Activated CD8-positive, alpha-beta memory T cell treated with anti-CD3 and anti-CD28 coated beads, Interleukin-2, amount 50 U/mL, for 48 hours (primary cell): Measurements from ENCODE around the gene STRIT1.
"Not testable (repeated sequence)": the region's sequence is repeated elsewhere in the genome, so short reads cannot be mapped to it uniquely, and the experiment has no call there.

ENCODE experiments used
- DNase-seq: peaks from one replicate; pipeline ENCODE4 v3.0.0-alpha.2; 2020

STRIT1 gene

DNA sequence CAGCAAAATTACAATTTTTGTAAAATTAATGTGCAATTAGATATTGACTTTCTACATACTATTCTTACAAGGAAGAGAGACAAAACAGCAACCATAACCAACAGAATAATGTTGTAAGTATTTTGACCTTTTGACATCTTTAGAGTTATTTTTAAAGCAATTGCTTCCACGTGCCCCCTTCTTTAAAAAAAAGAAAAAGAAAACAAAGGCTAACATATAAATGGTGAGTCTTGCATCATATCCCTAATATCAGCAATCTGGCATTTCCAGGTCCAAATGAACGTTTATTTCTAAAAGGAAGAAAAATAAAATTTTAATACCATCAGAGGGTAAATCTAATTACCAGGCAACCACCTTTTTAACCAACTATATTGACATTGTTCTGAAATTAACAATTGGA is 19.3 kb upstream of the STRIT1 start:
- no peak for DNase-seq

- no peak for DNase-seq
Observed at GRCh38 chr3:155309581-155309980, 16.1 kb upstream of the STRIT1 start.

DNA sequence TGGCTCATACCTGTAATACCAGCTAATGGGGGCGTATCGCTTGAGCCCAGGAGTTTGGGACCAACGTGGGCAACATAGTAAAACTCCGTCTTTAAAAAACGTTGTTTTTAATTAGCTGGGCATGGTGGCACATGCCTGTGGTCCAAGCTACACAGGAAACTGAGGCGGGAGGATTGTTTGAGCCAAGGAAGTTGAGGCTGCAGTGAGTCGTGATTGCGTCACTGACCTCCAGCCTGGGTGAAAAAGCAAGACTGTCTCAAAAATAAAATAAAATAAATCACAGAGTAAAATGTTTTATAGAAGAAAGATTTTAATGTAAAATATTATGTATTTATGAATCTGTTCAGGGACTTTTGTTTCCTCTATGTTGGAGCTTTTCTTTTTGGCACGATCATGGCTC is 15.3 kb upstream of the STRIT1 start:
- no peak for DNase-seq

- DNase-seq: no peak
Observed at GRCh38 chr3:155307183-155307582, 13.7 kb upstream of the STRIT1 start.

DNA sequence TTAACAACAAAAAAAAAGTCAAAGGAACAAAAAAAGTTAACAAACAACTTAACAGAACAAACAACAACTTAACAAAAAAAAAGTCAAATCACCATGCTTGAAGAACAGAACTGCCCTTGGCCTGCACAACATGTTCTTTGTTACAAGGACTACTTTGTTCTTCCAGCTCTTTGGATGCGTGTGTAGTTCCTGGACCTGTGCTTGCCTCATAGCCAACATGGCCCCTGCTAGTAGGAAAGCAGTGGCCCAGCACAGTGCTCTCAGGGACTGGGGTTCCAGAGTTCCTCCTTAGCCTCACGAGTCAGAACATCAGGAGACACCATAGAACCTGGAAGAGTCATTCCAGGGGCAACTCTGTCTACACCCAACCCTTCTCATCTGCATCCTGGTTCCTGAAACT is 10.9 kb upstream of the STRIT1 start:
- DNase-seq: no peak

DNA sequence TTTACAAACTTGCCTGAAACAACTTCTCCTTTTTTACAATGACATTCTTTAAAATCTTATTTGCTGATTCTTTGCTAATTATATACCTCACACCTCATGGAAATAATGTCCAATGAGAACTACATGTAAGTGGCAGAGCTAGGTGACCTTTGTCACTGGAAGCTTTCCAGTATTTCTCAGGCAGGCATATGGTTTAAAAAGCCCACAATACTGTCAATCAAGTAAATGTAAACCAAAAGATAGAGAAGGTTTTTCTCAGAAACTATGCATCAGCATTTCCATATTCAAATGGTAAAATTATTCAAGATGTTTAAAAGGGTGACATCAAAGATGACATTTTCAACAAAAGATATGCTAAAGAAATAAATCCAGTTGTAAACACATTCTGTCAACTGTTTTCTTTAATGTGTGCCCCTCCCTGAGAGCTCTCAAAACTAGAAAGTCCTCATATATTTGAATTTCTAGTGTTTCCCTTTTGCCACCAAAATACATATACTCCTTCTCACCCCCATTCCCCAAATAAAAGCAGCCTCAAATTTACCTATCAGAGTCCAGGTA is 10.1 kb upstream of the STRIT1 start:
- DNase-seq: no peak

GRCh38 chr3:155302891-155303290 is 9.4 kb upstream of the STRIT1 start:
- DNase-seq: no peak

GRCh38 chr3:155302481-155302880 is 9.0 kb upstream of the STRIT1 start:
- no peak for DNase-seq

DNA sequence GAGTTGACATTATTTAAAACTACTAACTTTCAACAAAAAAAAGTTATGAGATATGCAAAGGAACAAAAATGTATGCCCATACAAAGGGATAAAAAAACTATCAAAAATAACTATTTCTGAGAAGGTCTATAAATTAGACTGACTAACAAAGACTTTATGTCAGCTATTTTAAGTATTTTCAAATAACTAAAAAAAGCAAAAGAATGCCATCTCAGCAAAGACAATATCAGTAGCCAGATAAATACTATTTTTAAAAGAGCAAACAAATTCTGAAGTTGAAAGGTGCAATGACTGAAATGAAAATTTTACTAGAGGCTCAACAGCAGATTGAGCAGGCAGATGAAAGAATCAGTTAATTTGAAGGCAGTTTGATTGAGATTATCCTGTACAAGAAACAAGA is 3.6 kb upstream of the STRIT1 start:
- DNase-seq: no peak

GRCh38 chr3:155296413-155296812 is 2.9 kb upstream of the STRIT1 start:
- DNase-seq: no peak

- no peak for DNase-seq
Observed at GRCh38 chr3:155292693-155293092, 790 bp downstream of the STRIT1 start.

DNA sequence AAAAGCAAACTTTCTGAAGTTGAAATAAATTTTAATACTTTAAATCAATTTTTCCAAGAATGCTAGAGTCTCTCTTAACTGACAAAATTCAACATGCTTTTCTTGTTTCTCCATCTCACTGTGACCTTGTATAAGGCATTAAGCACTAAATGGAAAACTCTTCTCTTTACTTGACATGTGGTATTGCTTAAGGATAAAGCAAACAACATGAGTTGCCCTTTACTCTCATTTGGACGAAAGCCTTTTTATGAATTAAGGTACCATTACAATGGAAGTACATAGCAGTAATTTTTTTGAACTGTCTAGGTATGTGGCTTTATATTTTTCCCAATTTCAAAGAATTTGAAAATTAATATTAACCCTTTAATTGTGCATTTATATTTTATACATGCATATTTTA is 1.4 kb downstream of the STRIT1 start:
- DNase-seq: no peak

DNA sequence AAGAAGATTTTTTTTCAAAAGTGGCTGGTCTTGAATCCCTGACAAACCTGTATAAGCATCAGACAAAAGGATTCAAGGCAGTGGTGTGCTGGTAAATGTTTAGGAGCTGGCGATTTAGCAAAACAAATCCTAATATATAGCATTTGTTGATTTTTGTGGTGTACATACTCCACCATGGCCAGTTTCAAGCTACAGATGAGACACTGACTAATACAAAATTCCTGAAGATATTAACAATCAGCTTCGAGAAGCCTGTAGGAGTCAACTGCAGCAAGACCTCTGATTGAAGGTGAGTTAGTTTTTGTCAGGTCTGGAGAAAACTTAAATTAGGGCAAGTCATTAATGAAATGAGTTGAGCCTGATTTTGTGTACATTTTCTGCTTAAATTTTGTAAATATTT is 6.7 kb downstream of the STRIT1 start:
- DNase-seq: no peak

- no peak for DNase-seq
Observed at GRCh38 chr3:155285936-155286335, 7.5 kb downstream of the STRIT1 start.

- DNase-seq: no peak
Observed at GRCh38 chr3:155283092-155284056, 10.1 kb downstream of the STRIT1 start.

DNA sequence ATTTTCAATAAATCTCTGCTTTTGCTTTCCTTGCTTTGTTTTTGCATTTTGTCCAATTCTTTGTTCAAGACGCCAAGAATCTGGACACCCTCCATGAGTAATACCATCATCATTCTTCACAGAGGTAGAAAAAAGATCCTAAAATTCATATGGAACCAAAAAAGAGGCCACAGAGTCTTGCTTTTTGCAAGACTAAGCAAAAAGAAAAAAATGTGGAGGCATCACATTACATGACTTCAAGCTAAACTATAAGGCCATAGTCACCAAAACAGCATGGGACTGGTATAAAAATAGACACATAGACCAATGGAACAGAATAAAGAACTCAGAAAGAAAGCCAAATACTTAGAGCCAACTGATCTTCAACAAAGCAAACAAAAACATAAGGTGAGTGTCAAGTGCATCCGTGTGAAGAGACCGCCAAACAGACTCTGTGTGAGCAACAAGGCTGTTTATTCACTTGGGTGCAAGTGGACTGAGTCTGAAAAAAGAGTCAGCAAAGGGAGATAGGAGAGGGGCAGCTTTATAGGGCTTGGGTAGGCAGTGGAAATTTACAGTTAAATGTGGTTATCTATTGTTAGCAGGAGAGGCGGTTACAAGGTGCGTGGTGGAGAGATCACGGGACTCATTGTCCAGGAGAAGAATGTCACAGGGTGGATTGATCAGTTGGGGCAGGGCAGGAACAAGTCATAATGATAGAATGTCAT is 10.9 kb downstream of the STRIT1 start:
- DNase-seq: no peak

GRCh38 chr3:155281912-155282311 is 11.6 kb downstream of the STRIT1 start:
- DNase-seq: no peak

GRCh38 chr3:155276089-155276488 is 17.4 kb downstream of the STRIT1 start:
- DNase-seq: not testable (repeated sequence)

- DNase-seq: not testable (repeated sequence)
Observed at GRCh38 chr3:155275159-155275754, 18.2 kb downstream of the STRIT1 start.

GRCh38 chr3:155274435-155274834 is 19.0 kb downstream of the STRIT1 start:
- not testable (repeated sequence) for DNase-seq

- DNase-seq: no peak
Observed at GRCh38 chr3:155271343-155271613, 22.2 kb downstream of the STRIT1 start.

- DNase-seq: no peak
Observed at GRCh38 chr3:155270485-155271342, 22.8 kb downstream of the STRIT1 start.

DNA sequence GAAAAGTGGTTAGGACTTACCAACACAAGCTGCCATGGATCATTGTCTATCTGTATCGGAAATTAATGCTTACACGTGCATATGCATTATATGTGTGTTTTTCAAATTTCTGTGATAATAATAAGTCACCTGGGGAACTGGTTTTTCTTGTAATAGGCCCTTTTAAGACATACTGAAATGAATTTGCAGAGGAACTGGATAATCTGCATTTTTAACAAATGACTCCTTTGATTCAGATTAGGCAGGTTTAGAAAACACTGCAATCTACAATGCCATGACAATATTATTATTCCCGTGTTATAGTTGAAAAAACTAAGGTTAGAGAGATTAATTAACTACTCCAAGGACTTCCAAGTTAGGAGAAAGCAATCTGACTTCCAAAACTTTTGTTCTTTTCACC is 23.4 kb downstream of the STRIT1 start:
- no peak for DNase-seq
